Lower leg skin (tissue), 3 donors: ENCODE results near the gene UACA.

ENCODE experiments used
- CTCF ChIP-seq, 3 donors: fragments of 450-650 bp; IDR thresholded peaks; one replicate each; pipeline ENCODE4 v1.5.1; 2016; ENCODE audit warnings: antibody characterized with exemption in 3 of 3, mild to moderate bottlenecking in 3 of 3, moderate library complexity in 2 of 3
- POLR2A ChIP-seq, 2 donors: fragments of 450-650 bp; IDR thresholded peaks; one replicate each; pipeline ENCODE4 v1.6.1; 2016 to 2017; ENCODE audit warnings: antibody characterized with exemption in 2 of 2, mild to moderate bottlenecking in 1 of 2, moderate library complexity in 1 of 2

- no peak for TF ChIP-seq CTCF (IDR thresholded peaks at IDR 0.05)
- no peak for TF ChIP-seq POLR2A (IDR thresholded peaks at IDR 0.05)
Observed at GRCh38 chr15:70783610-70784022, 20.3 kb upstream of the UACA start.
